NCI-H446 treated with DMSO at 0.1 percent for 48 hours (cell line): Measurements from ENCODE around the gene CDC25A.

Source experiments
- DNase-seq: peaks from one replicate; lab custom pipeline; 2025; lab: John Stamatoyannopoulos, UW

CDC25A gene

GRCh38 chr3:48194446-48195071 is 6.3 kb upstream of the CDC25A start:
- DNase-seq, result peak; percentile 27

GRCh38 chr3:48190911-48191310 is 2.7 kb upstream of the CDC25A start:
- DNase-seq, result no peak

- no peak for DNase-seq
Measured at GRCh38 chr3:48189321-48189720, 1.1 kb upstream of the CDC25A start.

GRCh38 chr3:48187579-48188265 is 495 bp downstream of the CDC25A start:
- DNase-seq, result no peak

- no peak for DNase-seq
Measured at GRCh38 chr3:48187301-48187578, 977 bp downstream of the CDC25A start.

- no peak for DNase-seq
Measured at GRCh38 chr3:48186631-48187300, 1.5 kb downstream of the CDC25A start.

GRCh38 chr3:48185129-48185528 is 3.1 kb downstream of the CDC25A start:
- no peak for DNase-seq

- DNase-seq, result no peak
Measured at GRCh38 chr3:48184299-48184698, 3.9 kb downstream of the CDC25A start.

- DNase-seq, result no peak
Measured at GRCh38 chr3:48180531-48181253, 7.5 kb downstream of the CDC25A start.

- DNase-seq, result no peak
Measured at GRCh38 chr3:48180021-48180420, 8.2 kb downstream of the CDC25A start.

- no peak for DNase-seq
Measured at GRCh38 chr3:48178072-48178471, 10.1 kb downstream of the CDC25A start.

GRCh38 chr3:48157950-48158376 is 30.3 kb downstream of the CDC25A start:
- no peak for DNase-seq

GRCh38 chr3:48157202-48157840 is 30.9 kb downstream of the CDC25A start:
- no peak for DNase-seq

- DNase-seq, result no peak
Measured at GRCh38 chr3:48156163-48156562, 32.1 kb downstream of the CDC25A start.

GRCh38 chr3:48155122-48155521 is 33.1 kb downstream of the CDC25A start:
- no peak for DNase-seq

GRCh38 chr3:48151807-48152427 is 36.3 kb downstream of the CDC25A start:
- DNase-seq, result no peak

- DNase-seq, result peak; percentile 45
Measured at GRCh38 chr3:48151058-48151806, 37.0 kb downstream of the CDC25A start.

GRCh38 chr3:48143992-48144391 is 44.2 kb downstream of the CDC25A start:
- DNase-seq, result no peak

- no peak for DNase-seq
Measured at GRCh38 chr3:48143567-48143966, 44.6 kb downstream of the CDC25A start.

GRCh38 chr3:48142316-48142870 is 45.8 kb downstream of the CDC25A start:
- DNase-seq, result no peak

- no peak for DNase-seq
Measured at GRCh38 chr3:48141604-48142137, 46.5 kb downstream of the CDC25A start.
